OCI-LY1 (cell line): Measurements from ENCODE around the gene CNOT3.

ENCODE experiments used
- H2AFZ ChIP-seq: fragments of 200-600 bp; sonication (generic), shearing (Covaris generic); 2 replicates; pipeline ENCODE4 v1.6.0; 2014; ENCODE audit warnings: antibody characterized with exemption, mild to moderate bottlenecking, low read length
- H3F3A ChIP-seq: fragments of 200-600 bp; sonication (generic), shearing (Covaris generic); 2 replicates; pipeline ENCODE4 v1.6.0; 2014; ENCODE audit warnings: mild to moderate bottlenecking, antibody characterized with exemption, low read length, moderate library complexity; ENCODE audit not compliant: insufficient read depth
- H3K27ac ChIP-seq: fragments of 200-600 bp; sonication (generic); 2 replicates; pipeline ENCODE4 v1.5.1; 2014; ENCODE audit warnings: low read length, mixed run types, mild to moderate bottlenecking, low read depth; ENCODE audit not compliant: poor library complexity, severe bottlenecking
- H3K27me3 ChIP-seq: fragments of 200-600 bp; sonication (generic); 2 replicates; pipeline ENCODE4 v1.6.0; 2014; ENCODE audit warnings: antibody characterized with exemption, mild to moderate bottlenecking, low read length, moderate library complexity; ENCODE audit not compliant: insufficient read depth
- H3K36me3 ChIP-seq: fragments of 200-600 bp; sonication (generic); 2 replicates; pipeline ENCODE4 v1.6.1; 2014; ENCODE audit warnings: mild to moderate bottlenecking, antibody characterized with exemption, low read length, moderate library complexity, mixed read lengths; ENCODE audit not compliant: insufficient read depth
- H3K4me1 ChIP-seq: fragments of 200-600 bp; sonication (generic); 2 replicates; pipeline ENCODE4 v1.5.1; 2014; ENCODE audit warnings: mild to moderate bottlenecking, low read length, moderate library complexity; ENCODE audit not compliant: insufficient read depth, severe bottlenecking
- H3K4me2 ChIP-seq: fragments of 200-600 bp; sonication (generic), shearing (Covaris generic); 2 replicates; pipeline ENCODE4 v1.6.1; 2014; ENCODE audit warnings: low read length
- H3K4me3 ChIP-seq: fragments of 200-600 bp; sonication (generic); 2 replicates; pipeline ENCODE4 v1.5.1; 2014; ENCODE audit warnings: low read length, low read depth, mild to moderate bottlenecking, mixed read lengths; ENCODE audit not compliant: poor library complexity, severe bottlenecking
- H3K79me2 ChIP-seq: fragments of 200-600 bp; shearing (Covaris generic); 2 replicates; pipeline ENCODE4 v1.6.1; 2016; ENCODE audit warnings: mixed run types, low read length, mixed read lengths; ENCODE audit not compliant: insufficient read depth
- H3K9ac ChIP-seq: fragments of 200-600 bp; sonication (generic), shearing (Covaris generic); 2 replicates; pipeline ENCODE4 v1.6.1; 2014; ENCODE audit warnings: mild to moderate bottlenecking, low read length, mixed read lengths
- H3K9me2 ChIP-seq: fragments of 200-600 bp; sonication (generic), shearing (Covaris generic); 2 replicates; pipeline ENCODE4 v1.6.1; 2014; ENCODE audit warnings: low read depth, mild to moderate bottlenecking, low read length, mixed read lengths
- H3K9me3 ChIP-seq: fragments of 200-600 bp; shearing (Covaris generic); 2 replicates; pipeline ENCODE4 v1.6.1; 2014; ENCODE audit warnings: low read length, mixed read lengths
- H4K20me1 ChIP-seq: fragments of 200-600 bp; sonication (generic), shearing (Covaris generic); 2 replicates; pipeline ENCODE4 v1.6.0; 2016; ENCODE audit warnings: mild to moderate bottlenecking, low read length; ENCODE audit not compliant: insufficient read depth
- CTCF ChIP-seq: fragments of 200-600 bp; sonication (generic), shearing (Covaris generic); IDR thresholded peaks from 2 replicates; pipeline ENCODE4 v1.5.1; 2017; ENCODE audit warnings: mild to moderate bottlenecking, antibody characterized with exemption, low read length, moderate library complexity, mixed read lengths
- EZH2 ChIP-seq: fragments of 200-600 bp; sonication (generic), shearing (Covaris generic); IDR thresholded peaks from 2 replicates; pipeline ENCODE4 v1.8.0; 2017; ENCODE audit warnings: borderline replicate concordance, mixed run types, mild to moderate bottlenecking, antibody characterized with exemption, low read length, moderate library complexity, mixed read lengths

CNOT3 gene

GRCh38 chr19:54152878-54153524 lies 15.4 kb downstream of the CNOT3 start:
- no peaks in the 10 kb centered on the region for H3K9me2 ChIP-seq
- H3K36me3 ChIP-seq = peaks cover 94% of the 10 kb centered on the region

GRCh38 chr19:54153731-54154326 lies 16.3 kb downstream of the CNOT3 start:
- no peaks in the 10 kb centered on the region for H3K27me3 ChIP-seq
- no peak overlapping the region for H3K4me2 ChIP-seq
- H3K79me2 ChIP-seq = no peaks in the 10 kb centered on the region
- no peak overlapping the region for H3K27ac ChIP-seq
- no peak overlapping the region for H3K9ac ChIP-seq
- no peaks in the 10 kb centered on the region for H3K9me3 ChIP-seq
- H3K36me3 ChIP-seq = peaks cover 87% of the 10 kb centered on the region
- H3K4me1 ChIP-seq = peaks cover 7% of the 10 kb centered on the region
- TF ChIP-seq EZH2 (no peak), CTCF (no peak)
- H3K4me3 ChIP-seq = no peak overlapping the region
- no peaks in the 10 kb centered on the region for H3F3A ChIP-seq
- H4K20me1 ChIP-seq = no peaks in the 10 kb centered on the region
- H3K9me2 ChIP-seq = no peaks in the 10 kb centered on the region
- no peak overlapping the region for H2AFZ ChIP-seq

More at GRCh38 chr19:54152878-54153524, 15.4 kb downstream of the CNOT3 start:
- Histone ChIP-seq H4K20me1 (no peaks in the 10 kb centered on the region), H3K4me3 (no peak overlapping the region), H3F3A (no peaks in the 10 kb centered on the region), H3K27ac (no peak overlapping the region), H3K79me2 (no peaks in the 10 kb centered on the region), H3K4me1 (no peaks in the 10 kb centered on the region), H3K27me3 (no peaks in the 10 kb centered on the region), H2AFZ (no peak overlapping the region), H3K9ac (no peak overlapping the region), H3K9me3 (no peaks in the 10 kb centered on the region), H3K4me2 (no peak overlapping the region)
- TF ChIP-seq CTCF = no peak
- TF ChIP-seq EZH2 = no peak

GRCh38 chr19:54154603-54155345 lies 17.2 kb downstream of the CNOT3 start:
- Histone ChIP-seq H3F3A (no peaks in the 10 kb centered on the region), H2AFZ (no peak overlapping the region), H3K9me3 (no peaks in the 10 kb centered on the region), H3K4me1 (peaks cover 11% of the 10 kb centered on the region), H3K4me3 (no peak overlapping the region), H3K9ac (no peak overlapping the region), H3K27me3 (no peaks in the 10 kb centered on the region), H3K4me2 (no peak overlapping the region), H3K36me3 (peaks cover 77% of the 10 kb centered on the region), H3K9me2 (no peaks in the 10 kb centered on the region), H4K20me1 (no peaks in the 10 kb centered on the region), H3K27ac (no peak overlapping the region), H3K79me2 (no peaks in the 10 kb centered on the region)
- TF ChIP-seq CTCF (no peak), EZH2 (no peak)
